ENCODE results near the gene DIP2A.

DIP2A gene

GRCh38 chr21:46469275-46469674 is 10.6 kb downstream of the DIP2A start:
- H3K9me3 ChIP-seq (ENCODE audit: severe bottlenecking) = no peaks in the 10 kb centered on the region
- TF ChIP-seq CTCF (IDR thresholded peaks at IDR 0.05; ENCODE audit: poor library complexity, severe bottlenecking) = no peak
- H3K36me3 ChIP-seq (ENCODE audit: low read depth) = peaks cover 40% of the 10 kb centered on the region
- H3K4me1 ChIP-seq (ENCODE audit: insufficient read depth, poor library complexity, severe bottlenecking) = no peaks in the 10 kb centered on the region
- H3K27me3 ChIP-seq (ENCODE audit: insufficient read depth, poor library complexity, severe bottlenecking) = no peaks in the 10 kb centered on the region
- ATAC-seq (ENCODE audit: low read depth) = no peak
- DNase-seq (ENCODE audit: low spot score) = no peak
- H3K4me3 ChIP-seq (ENCODE audit: severe bottlenecking) = no peak overlapping the region
- H3K27ac ChIP-seq (ENCODE audit: poor library complexity, severe bottlenecking) = no peak overlapping the region

GRCh38 chr21:46471514-46471913 is 12.8 kb downstream of the DIP2A start:
- H3K36me3 ChIP-seq (ENCODE audit: low read depth) = peaks cover 23% of the 10 kb centered on the region
- ATAC-seq (ENCODE audit: low read depth) (no peak), DNase-seq (ENCODE audit: low spot score) (no peak)
- TF ChIP-seq CTCF (IDR thresholded peaks at IDR 0.05; ENCODE audit: poor library complexity, severe bottlenecking) = no peak
- no peak overlapping the region for H3K4me3 ChIP-seq (ENCODE audit: severe bottlenecking)
- no peak overlapping the region for H3K27ac ChIP-seq (ENCODE audit: poor library complexity, severe bottlenecking)
- H3K27me3 ChIP-seq (ENCODE audit: insufficient read depth, poor library complexity, severe bottlenecking) = no peaks in the 10 kb centered on the region
- no peaks in the 10 kb centered on the region for H3K4me1 ChIP-seq (ENCODE audit: insufficient read depth, poor library complexity, severe bottlenecking)
- H3K9me3 ChIP-seq (ENCODE audit: severe bottlenecking) = no peaks in the 10 kb centered on the region

- Histone ChIP-seq H3K4me3 (ENCODE audit: severe bottlenecking) (no peak overlapping the region), H3K4me1 (ENCODE audit: insufficient read depth, poor library complexity, severe bottlenecking) (no peaks in the 10 kb centered on the region), H3K9me3 (ENCODE audit: severe bottlenecking) (no peaks in the 10 kb centered on the region), H3K36me3 (ENCODE audit: low read depth) (peaks cover 24% of the 10 kb centered on the region), H3K27ac (ENCODE audit: poor library complexity, severe bottlenecking) (no peak overlapping the region), H3K27me3 (ENCODE audit: insufficient read depth, poor library complexity, severe bottlenecking) (no peaks in the 10 kb centered on the region)
- TF ChIP-seq CTCF (IDR thresholded peaks at IDR 0.05; ENCODE audit: poor library complexity, severe bottlenecking) = no peak
- DNase-seq (ENCODE audit: low spot score) = no peak
- no peak; the same call in 2 of the 3 replicates for ATAC-seq (ENCODE audit: low read depth)
These were observed 13.6 kb downstream of the DIP2A start for GRCh38 chr21:46472246-46472645.

GRCh38 chr21:46474382-46474781 is 15.7 kb downstream of the DIP2A start:
- TF ChIP-seq CTCF (IDR thresholded peaks at IDR 0.05; ENCODE audit: poor library complexity, severe bottlenecking) = no peak
- Histone ChIP-seq H3K36me3 (ENCODE audit: low read depth) (peaks cover 20% of the 10 kb centered on the region), H3K27me3 (ENCODE audit: insufficient read depth, poor library complexity, severe bottlenecking) (no peaks in the 10 kb centered on the region), H3K9me3 (ENCODE audit: severe bottlenecking) (no peaks in the 10 kb centered on the region), H3K4me1 (ENCODE audit: insufficient read depth, poor library complexity, severe bottlenecking) (peaks cover 3% of the 10 kb centered on the region), H3K27ac (ENCODE audit: poor library complexity, severe bottlenecking) (no peak overlapping the region), H3K4me3 (ENCODE audit: severe bottlenecking) (no peak overlapping the region)
- DNase-seq (ENCODE audit: low spot score) (no peak), ATAC-seq (ENCODE audit: low read depth) (no peak)

- no peak for TF ChIP-seq CTCF (IDR thresholded peaks at IDR 0.05; ENCODE audit: poor library complexity, severe bottlenecking)
- no peak overlapping the region for H3K27ac ChIP-seq (ENCODE audit: poor library complexity, severe bottlenecking)
- peaks cover 26% of the 10 kb centered on the region for H3K36me3 ChIP-seq (ENCODE audit: low read depth)
- H3K4me3 ChIP-seq (ENCODE audit: severe bottlenecking) = no peak overlapping the region
- H3K27me3 ChIP-seq (ENCODE audit: insufficient read depth, poor library complexity, severe bottlenecking) = no peaks in the 10 kb centered on the region
- H3K9me3 ChIP-seq (ENCODE audit: severe bottlenecking) = no peaks in the 10 kb centered on the region
- ATAC-seq (ENCODE audit: low read depth) (no peak), DNase-seq (ENCODE audit: low spot score) (no peak)
- peaks cover 3% of the 10 kb centered on the region for H3K4me1 ChIP-seq (ENCODE audit: insufficient read depth, poor library complexity, severe bottlenecking)
These were observed 16.6 kb downstream of the DIP2A start for GRCh38 chr21:46475296-46475695.

All from RWPE2 (cell line).